H1 (cell line): Measurements from ENCODE around the gene OR11A1. TPM values are rescaled to one million over a fixed set of nuclear protein-coding genes. Genes with fewer than 3 reads are reported as not detected.

ENCODE experiments used
- CTCF ChIA-PET: fragments of 300-600 bp; sonication (Branson Sonifier 250); formaldehyde crosslinking; loops from one replicate; lab custom pipeline; 2021; ENCODE audit not compliant: partially characterized antibody; lab: Charles Lee
- POLR2A ChIA-PET: fragments of 300-600 bp; sonication (Branson Sonifier 250); formaldehyde crosslinking; loops from one replicate; lab custom pipeline; 2021; ENCODE audit warnings: inconsistent platforms; ENCODE audit not compliant: partially characterized antibody; lab: Charles Lee
- DNase-seq, 2 experiments: peaks; one replicate each; pipeline versions ENCODE4 v3.0.0 to v3.0.0-alpha.2; 2010 to 2022; ENCODE audit warnings: low spot score in 2 of 2, low read depth in 1 of 2, mixed read lengths in 1 of 2
- FAIRE-seq: peaks from 2 replicates; lab custom pipeline; 2011; peaks lifted over from hg19 to GRCh38; lab: Jason Lieb, UNC
- H2AFZ ChIP-seq: 2 replicates; pipeline ENCODE4 v1.8.1; 2012; ENCODE audit warnings: low read length, inconsistent platforms
- H2AK5ac ChIP-seq: 2 replicates; pipeline ENCODE4 v1.6.1; 2013; ENCODE audit warnings: low read depth, low read length
- H2BK120ac ChIP-seq: replicated peaks from 2 replicates; pipeline ENCODE3; 2013; ENCODE audit warnings: low read depth, low read length, inconsistent platforms
- H2BK12ac ChIP-seq: 2 replicates; pipeline ENCODE4 v1.6.1; 2013; ENCODE audit warnings: low read depth, low read length
- H2BK15ac ChIP-seq: 2 replicates; pipeline ENCODE4 v1.6.1; 2013; ENCODE audit warnings: low read length
- H2BK20ac ChIP-seq: 2 replicates; pipeline ENCODE4 v1.6.1; 2013; ENCODE audit warnings: low read length
- H2BK5ac ChIP-seq: 2 replicates; pipeline ENCODE4 v1.6.1; 2013; ENCODE audit warnings: low read depth, low read length
- H3K14ac ChIP-seq: 2 replicates; pipeline ENCODE4 v1.6.1; 2013; ENCODE audit warnings: inconsistent platforms; ENCODE audit not compliant: insufficient read length
- H3K18ac ChIP-seq: 2 replicates; pipeline ENCODE4 v1.6.1; 2013; ENCODE audit warnings: low read length; ENCODE audit errors: extremely low read depth
- H3K23ac ChIP-seq: 2 replicates; pipeline ENCODE4 v1.6.1; 2013; ENCODE audit warnings: inconsistent platforms; ENCODE audit not compliant: insufficient read length
- H3K23me2 ChIP-seq: 2 replicates; pipeline ENCODE4 v1.6.1; 2013; ENCODE audit warnings: low read depth, low read length
- H3K27ac ChIP-seq: 2 replicates; pipeline ENCODE4 v1.6.1; 2011; ENCODE audit warnings: low read depth, low read length, inconsistent platforms
- H3K27me3 ChIP-seq, 4 experiments: replicated peaks in 1 of 4; 1 replicate in 1 of 4; 2 replicates in 3 of 4; pipeline versions ENCODE4 v1.6.1 to v1.8.1; 2011 to 2013; ENCODE audit warnings: low read length in 3 of 4, mild to moderate bottlenecking in 3 of 4, inconsistent platforms in 2 of 4, mixed read lengths in 2 of 4, moderate library complexity in 1 of 4; ENCODE audit not compliant: control insufficient read depth in 3 of 4, insufficient read depth in 3 of 4; ENCODE audit errors: extremely low read depth in 1 of 4
- H3K36me3 ChIP-seq, 4 experiments: 2 replicates each; pipeline versions ENCODE4 v1.6.1 to v1.8.1; 2011 to 2013; ENCODE audit warnings: mild to moderate bottlenecking in 4 of 4, low read length in 3 of 4, moderate library complexity in 2 of 4, control low read depth in 1 of 4, inconsistent platforms in 1 of 4; ENCODE audit not compliant: insufficient read depth in 4 of 4, control insufficient read depth in 2 of 4
- H3K4ac ChIP-seq: replicated peaks from 2 replicates; pipeline ENCODE3; 2013; ENCODE audit warnings: low read length, low read depth, mixed read lengths, inconsistent platforms; ENCODE audit not compliant: insufficient read length
- H3K4me1 ChIP-seq, 4 experiments: replicated peaks in 1 of 4; 1 replicate in 1 of 4; 2 replicates in 3 of 4; pipeline versions ENCODE4 v1.6.1 to v1.8.1; 2011 to 2013; ENCODE audit warnings: low read length in 3 of 4, inconsistent platforms in 2 of 4, mixed read lengths in 1 of 4; ENCODE audit not compliant: insufficient read depth in 4 of 4, control insufficient read depth in 3 of 4
- H3K4me2 ChIP-seq, 2 experiments: 2 replicates each; pipeline versions ENCODE4 v1.6.1 to v1.8.1; 2011 to 2013; ENCODE audit warnings: low read depth in 2 of 2, low read length in 2 of 2, control low read depth in 1 of 2, inconsistent platforms in 1 of 2, mild to moderate bottlenecking in 1 of 2; ENCODE audit not compliant: insufficient read depth in 1 of 2
- H3K4me3 ChIP-seq, 4 experiments: fragments of 200-600, 300-600 bp in 1 of 4; sonication (generic), shearing (Covaris generic), sonication (Bioruptor Twin) in 1 of 4; 2 replicates each; pipeline versions ENCODE4 v1.5.1 to v1.8.1; 2011 to 2016; ENCODE audit warnings: low read length in 4 of 4, low read depth in 3 of 4, control low read depth in 2 of 4, inconsistent platforms in 2 of 4, mild to moderate bottlenecking in 2 of 4, mixed read lengths in 1 of 4, moderate library complexity in 1 of 4; ENCODE audit not compliant: insufficient read depth in 2 of 4; ENCODE audit errors: extremely low read depth in 1 of 4
- H3K56ac ChIP-seq: replicated peaks from 2 replicates; pipeline ENCODE3; 2013; ENCODE audit warnings: low read depth, mild to moderate bottlenecking, mixed read lengths, low read length, inconsistent platforms; ENCODE audit not compliant: insufficient read length
- H3K79me1 ChIP-seq: 2 replicates; pipeline ENCODE4 v1.6.1; 2013; ENCODE audit warnings: low read depth, low read length, control low read depth
- H3K79me2 ChIP-seq, 2 experiments: 2 replicates each; pipeline versions ENCODE4 v1.6.1 to v1.8.1; 2012 to 2013; ENCODE audit warnings: low read length in 2 of 2, mild to moderate bottlenecking in 2 of 2, inconsistent platforms in 1 of 2; ENCODE audit not compliant: insufficient read depth in 2 of 2, control insufficient read depth in 1 of 2
- H3K9ac ChIP-seq, 4 experiments: replicated peaks in 1 of 4; 1 replicate in 1 of 4; 2 replicates in 3 of 4; pipeline versions ENCODE4 v1.6.1 to v1.8.1; 2011 to 2013; ENCODE audit warnings: low read depth in 3 of 4, low read length in 3 of 4, control low read depth in 2 of 4, mild to moderate bottlenecking in 2 of 4, moderate library complexity in 2 of 4, inconsistent platforms in 1 of 4; ENCODE audit errors: extremely low read depth in 1 of 4
- H3K9me3 ChIP-seq, 2 experiments: 2 replicates each; pipeline versions ENCODE4 v1.6.1 to v1.8.1; 2012 to 2013; ENCODE audit warnings: mild to moderate bottlenecking in 2 of 2, moderate library complexity in 2 of 2, control low read depth in 1 of 2, inconsistent platforms in 1 of 2, low read depth in 1 of 2, low read length in 1 of 2, mixed read lengths in 1 of 2; ENCODE audit not compliant: insufficient read depth in 2 of 2
- H4K20me1 ChIP-seq, 2 experiments: replicated peaks in 1 of 2; 2 replicates each; pipeline versions ENCODE3 to v1.8.1; 2011 to 2013; ENCODE audit warnings: inconsistent platforms in 2 of 2, low read length in 2 of 2, mild to moderate bottlenecking in 1 of 2; ENCODE audit not compliant: insufficient read depth in 2 of 2, control insufficient read depth in 1 of 2
- H4K5ac ChIP-seq: 2 replicates; pipeline ENCODE4 v1.6.1; 2013; ENCODE audit warnings: low read length, low read depth, mixed read lengths, inconsistent platforms; ENCODE audit not compliant: insufficient read length
- H4K8ac ChIP-seq: 2 replicates; pipeline ENCODE4 v1.8.0; 2013; ENCODE audit warnings: mild to moderate bottlenecking, moderate library complexity, low read length, inconsistent platforms; ENCODE audit not compliant: insufficient read depth; ENCODE audit errors: extremely low read depth
- H4K91ac ChIP-seq: replicated peaks from 2 replicates; pipeline ENCODE3; 2013; ENCODE audit warnings: low read length, mixed read lengths, inconsistent platforms; ENCODE audit not compliant: insufficient read length
- BACH1 ChIP-seq: IDR thresholded peaks from 2 replicates; pipeline ENCODE4 v1.6.1; 2012; ENCODE audit warnings: low read length, improper control_type of control experiment
- BCL11A ChIP-seq, 2 experiments: IDR thresholded peaks; one replicate each; pipeline ENCODE4 v1.6.1; 2011; ENCODE audit warnings: low read depth in 2 of 2, low read length in 2 of 2, mild to moderate bottlenecking in 2 of 2
- CHD1 ChIP-seq: IDR thresholded peaks from 2 replicates; pipeline ENCODE4 v1.6.1; 2012; ENCODE audit warnings: low read depth, low read length, improper control_type of control experiment
- EP300 ChIP-seq, 2 experiments: IDR thresholded peaks; 1 replicate in 1 of 2; 2 replicates in 1 of 2; pipeline ENCODE4 v1.6.1; 2011 to 2012; ENCODE audit warnings: low read depth in 2 of 2, low read length in 2 of 2, mild to moderate bottlenecking in 2 of 2, borderline replicate concordance in 1 of 2, inconsistent platforms in 1 of 2, moderate library complexity in 1 of 2
- KDM1A ChIP-seq: fragments of 200-600, 300-600 bp; sonication (generic); IDR thresholded peaks from 2 replicates; pipeline ENCODE4 v1.7.1; 2016; ENCODE audit warnings: mild to moderate bottlenecking, low read length, borderline replicate concordance
- PHF8 ChIP-seq: fragments of 200-600 bp; sonication (generic); conservative IDR thresholded peaks from 2 replicates; pipeline ENCODE4 v1.7.1; 2012; ENCODE audit warnings: low read depth, mild to moderate bottlenecking, inconsistent platforms, low read length, moderate library complexity
- RFX5 ChIP-seq: IDR thresholded peaks from 2 replicates; pipeline ENCODE4 v1.6.1; 2011; ENCODE audit warnings: low read depth, low read length, improper control_type of control experiment, borderline replicate concordance
- TAF7 ChIP-seq: optimal IDR thresholded peaks from 2 replicates; pipeline ENCODE3; 2011; ENCODE audit warnings: low read depth, mild to moderate bottlenecking, inconsistent platforms, low read length, moderate library complexity, borderline replicate concordance
- TEAD4 ChIP-seq: IDR thresholded peaks from 2 replicates; pipeline ENCODE4 v1.6.1; 2012; ENCODE audit warnings: low read depth, low read length, inconsistent platforms, mixed read lengths
- WGBS, 2 experiments: shearing (Covaris generic) in 1 of 2; methylation state at CpG; one replicate each; pipeline versions ENCODE4 v1.1.6 to v1.1.7; 2013 to 2015; ENCODE audit warnings: low lambda C conversion rate in 2 of 2, mixed read lengths in 2 of 2, inconsistent platforms in 1 of 2, low coverage in 1 of 2, missing lambda C conversion rate in 1 of 2; ENCODE audit not compliant: insufficient replicate concordance in 2 of 2, insufficient coverage in 1 of 2, insufficient read length in 1 of 2; ENCODE audit errors: extremely low coverage in 1 of 2, missing lambda C conversion rate in 1 of 2; 5-methylcytosine and 5-hydroxymethylcytosine counted together
- polyA plus RNA-seq, 7 experiments: library from polyadenylated mRNA; depleted of rRNA in 3 of 7; stranded (reverse) in 5 of 7; unstranded in 2 of 7; fragments of >200 nt in 5 of 7; fragments of 200-250 nt in 2 of 7; gene quantifications; 1 replicate in 5 of 7; 2 replicates in 1 of 7; 4 replicates in 1 of 7; pipeline versions ENCODE4 v1.2.1 to v1.2.3, GENCODE V29; 2011 to 2013; ENCODE audit warnings: missing spikeins in 2 of 7, mixed read lengths in 2 of 7
- total RNA-seq: library from RNA; stranded (reverse); fragmentation: NEBNext Ultra II Directional; extraction: Animal tissue kit (Norgen Biotek cat#: 25700); gene quantifications from 2 replicates; pipeline ENCODE4 v1.2.1, GENCODE V29; 2021
- TF ChIP-seq, protein P1 (sequence below): IDR thresholded peaks from 2 replicates; pipeline ENCODE4 v1.6.1; 2011; ENCODE audit warnings: low read length, improper control_type of control experiment

The OR11A1 gene
- total and polyA plus RNA-seq, 2 of the 8 experiments (the other 6 are each of a cell fraction or from before 2014, with no cell fraction given): not detected

DNA sequence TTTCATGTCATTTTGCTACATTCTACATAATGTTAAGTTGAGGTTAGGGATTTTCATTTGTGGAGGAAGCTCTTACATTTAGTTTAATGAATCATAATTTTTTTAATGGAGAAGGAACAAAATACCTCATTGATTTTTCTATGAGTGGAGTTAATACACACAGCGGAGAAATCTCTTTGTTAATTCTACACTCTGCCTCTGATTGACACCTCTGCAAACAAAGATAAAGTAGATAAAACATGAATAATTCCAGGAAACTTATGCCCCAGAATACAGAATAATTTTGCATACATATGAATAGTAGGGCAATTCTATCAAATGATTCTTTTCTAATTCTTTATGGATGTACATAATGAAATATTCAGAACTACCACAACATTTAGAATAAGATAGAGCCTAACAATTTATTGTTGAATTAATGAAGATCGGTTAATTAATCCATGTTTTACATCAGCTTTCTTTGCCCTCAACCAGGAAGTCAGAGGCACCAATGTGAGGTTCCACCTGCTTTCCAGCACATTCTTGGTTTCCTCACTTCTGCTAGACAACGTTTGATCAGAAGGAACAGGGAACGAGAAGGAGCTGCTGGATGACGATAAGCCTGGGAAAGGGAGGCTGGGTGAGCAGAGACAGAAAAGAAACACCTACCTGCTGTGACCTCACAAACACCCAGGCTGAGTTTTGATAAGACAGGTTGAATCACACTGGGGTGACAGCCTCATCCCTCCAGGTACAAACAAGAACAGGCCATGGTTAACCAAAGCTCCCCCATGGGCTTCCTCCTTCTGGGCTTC lies 4.3 kb upstream of the OR11A1 start:
- ChIA-PET CTCF (interaction anchor here (0.6 to 1.8 kb wide), 2 partner anchors 7 to 16 kb away, joined by 4 to 6 read pairs; no protein-coding TSS in a partner anchor), POLR2A (no interaction called here)
- H3K4me1 ChIP-seq: no peaks in the 10 kb centered on the region; a peak in 1 of 7 replicates
- H3K4me3 ChIP-seq: no peak overlapping the region
- no peaks in the 10 kb centered on the region; a peak in 1 of 7 replicates for H3K27me3 ChIP-seq
- no peak for FAIRE-seq
- H4K91ac ChIP-seq: no peak overlapping the region
- H3K9me3 ChIP-seq: no peaks in the 10 kb centered on the region
- H3K23me2 ChIP-seq: no peaks in the 10 kb centered on the region
- 78% methylated on average over 5 of the region's 5 CpGs; no CpG with 5 or more reads in 1 of the 2 experiments for WGBS, 2 experiments
- H3K18ac ChIP-seq: no peak overlapping the region
- no peak overlapping the region for H2BK120ac ChIP-seq
- H3K56ac ChIP-seq: no peak overlapping the region
- H2BK5ac ChIP-seq: no peak overlapping the region
- H3K36me3 ChIP-seq: no peaks in the 10 kb centered on the region
- H3K79me2 ChIP-seq: no peaks in the 10 kb centered on the region
- DNase-seq: no peak
- H3K27ac ChIP-seq: no peak overlapping the region
- no peak overlapping the region for H3K9ac ChIP-seq
- H3K23ac ChIP-seq: no peak overlapping the region
- no peak overlapping the region for H2BK12ac ChIP-seq
- H2AK5ac ChIP-seq: no peak overlapping the region
- no peak overlapping the region for H4K8ac ChIP-seq
- H2BK20ac ChIP-seq: no peak overlapping the region
- H2AFZ ChIP-seq: no peak overlapping the region
- no peaks in the 10 kb centered on the region for H3K79me1 ChIP-seq
- H3K4ac ChIP-seq: no peak overlapping the region
- no peak overlapping the region for H4K5ac ChIP-seq
- H3K14ac ChIP-seq: no peak overlapping the region
- H2BK15ac ChIP-seq: no peak overlapping the region
- H4K20me1 ChIP-seq: no peaks in the 10 kb centered on the region
- H3K4me2 ChIP-seq: no peak overlapping the region
- no peak for TF ChIP-seq KDM1A
- TF ChIP-seq CHD1: no peak
- no peak for TF ChIP-seq RFX5
- TF ChIP-seq BACH1: no peak
- no peak for TF ChIP-seq TEAD4
- TF ChIP-seq TAF7: no peak
- TF ChIP-seq, protein P1, sequence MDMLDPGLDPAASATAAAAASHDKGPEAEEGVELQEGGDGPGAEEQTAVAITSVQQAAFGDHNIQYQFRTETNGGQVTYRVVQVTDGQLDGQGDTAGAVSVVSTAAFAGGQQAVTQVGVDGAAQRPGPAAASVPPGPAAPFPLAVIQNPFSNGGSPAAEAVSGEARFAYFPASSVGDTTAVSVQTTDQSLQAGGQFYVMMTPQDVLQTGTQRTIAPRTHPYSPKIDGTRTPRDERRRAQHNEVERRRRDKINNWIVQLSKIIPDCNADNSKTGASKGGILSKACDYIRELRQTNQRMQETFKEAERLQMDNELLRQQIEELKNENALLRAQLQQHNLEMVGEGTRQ: no peak
- no peak for TF ChIP-seq EP300 (IDR thresholded peaks at IDR 0.05; ENCODE audit: borderline replicate concordance in 1 of 2, low read depth in 2 of 2, low read length in 2 of 2)
- TF ChIP-seq PHF8: no peak
- no peak for TF ChIP-seq BCL11A (IDR thresholded peaks at IDR 0.05; ENCODE audit: low read depth in 2 of 2, low read length in 2 of 2)
